ENCODE measurements around the gene CCR7. TPM values are rescaled to one million over a fixed set of nuclear protein-coding genes. Genes with fewer than 3 reads are reported as not detected.

The CCR7 gene
- total and polyA plus RNA-seq, 2 donors (not counting 1 experiment from before 2014, with no cell fraction given): 116 to 481 TPM

DNA sequence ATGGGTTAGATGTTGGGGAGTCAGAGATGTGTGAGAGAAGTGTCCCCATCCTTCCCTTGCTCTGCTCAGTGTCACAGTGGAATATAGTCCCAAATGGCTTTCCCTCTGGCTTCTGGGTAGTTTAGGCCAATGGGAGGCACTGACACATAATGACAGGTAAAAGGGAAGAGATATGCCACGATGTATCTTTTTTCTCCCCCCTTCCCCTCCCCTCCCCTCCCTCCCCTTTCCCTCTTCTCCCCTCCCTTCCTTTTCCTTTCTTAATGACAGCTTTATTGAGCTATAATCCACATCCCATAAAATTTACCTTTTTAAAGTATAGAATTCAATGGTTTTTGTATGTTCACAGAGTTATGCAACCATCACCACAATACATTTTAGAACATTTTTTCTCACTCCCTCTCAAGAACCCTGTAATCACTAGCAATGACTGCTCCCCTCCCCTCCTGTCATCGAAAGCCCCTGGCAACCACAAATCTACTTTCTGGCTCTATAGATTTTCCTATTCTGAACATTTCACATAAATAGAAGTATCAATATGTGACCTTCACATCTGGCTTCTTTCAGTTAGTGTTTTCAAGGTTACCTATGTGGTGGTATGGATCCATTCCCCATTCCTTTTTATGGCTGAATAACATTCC is 617 bp upstream of the CCR7 start:
- Mint-ChIP-seq H3K4me1 (peaks cover 49% of the 10 kb centered on the region), H3K27ac (peak overlapping the region; percentile 94), H3K4me3 (peak overlapping the region; percentile 92), H3K9me3 (ENCODE audit: insufficient read depth) (peaks cover 1% of the 10 kb centered on the region), H3K27me3 (no peaks in the 10 kb centered on the region)
- Histone ChIP-seq H3K27me3 (replicated peaks in 1 of 4; ENCODE audit: control extremely low read depth in 1 of 4, control insufficient read depth in 3 of 4, insufficient read depth in 4 of 4, low read length in 3 of 4) (no peaks in the 10 kb centered on the region), H3K9ac (ENCODE audit: low read length) (peak overlapping the region; percentile 99), H3K4me1 (ENCODE audit: control insufficient read depth in 2 of 2, insufficient read depth in 2 of 2, low read length in 2 of 2) (peaks cover 51 to 59% of the 10 kb centered on the region in 2 donors), H4K20me1 (ENCODE audit: control insufficient read depth, insufficient read depth, low read length, poor library complexity, severe bottlenecking) (peaks cover 7% of the 10 kb centered on the region), H3K4me2 (replicated peaks; ENCODE audit: low read depth, low read length, poor library complexity, severe bottlenecking) (peak overlapping the region; percentile 88), H3K4me3 (ENCODE audit: control extremely low read depth in 1 of 5, extremely low read depth in 1 of 5, insufficient read depth in 1 of 5, low read depth in 2 of 5, low read length in 4 of 5) (peak overlapping the region; percentile 41 to 90 (median 83)), H2AFZ (ENCODE audit: insufficient read depth, low read depth, low read length, poor library complexity, severe bottlenecking) (peak overlapping the region; percentile 20), H3K27ac (ENCODE audit: low read length in 2 of 2) (peak overlapping the region; percentile 92 to 98), H3K9me3 (ENCODE audit: control extremely low read depth in 1 of 3, control insufficient read depth in 2 of 3, insufficient read depth in 1 of 3, low read length in 2 of 3) (peaks cover 0 to 2% (median 0%) of the 10 kb centered on the region in 3 donors), H3K36me3 (replicated peaks in 1 of 2; ENCODE audit: control extremely low read depth in 1 of 2, control insufficient read depth in 1 of 2, extremely low read depth in 1 of 2, insufficient read depth in 2 of 2, low read length in 1 of 2) (peaks cover 0 to 10% of the 10 kb centered on the region in 2 experiments), H3K79me2 (ENCODE audit: control insufficient read depth, insufficient read depth, low read length) (peaks cover 94% of the 10 kb centered on the region)
- intact Hi-C loops (cut with micrococcal nuclease): loop anchor here (1.0 to 10.0 kb wide), 6 partner anchors 11 to 249 kb away; no protein-coding TSS in a partner anchor
- WGBS (ENCODE audit: insufficient coverage): no CpG with 5 or more reads among the region's 2 CpGs
- no peak for TF ChIP-seq EZH2 (IDR thresholded peaks at IDR 0.05; ENCODE audit: borderline replicate concordance, insufficient read depth, low read depth, low read length, poor library complexity, severe bottlenecking)
- TF ChIP-seq, protein P1, sequence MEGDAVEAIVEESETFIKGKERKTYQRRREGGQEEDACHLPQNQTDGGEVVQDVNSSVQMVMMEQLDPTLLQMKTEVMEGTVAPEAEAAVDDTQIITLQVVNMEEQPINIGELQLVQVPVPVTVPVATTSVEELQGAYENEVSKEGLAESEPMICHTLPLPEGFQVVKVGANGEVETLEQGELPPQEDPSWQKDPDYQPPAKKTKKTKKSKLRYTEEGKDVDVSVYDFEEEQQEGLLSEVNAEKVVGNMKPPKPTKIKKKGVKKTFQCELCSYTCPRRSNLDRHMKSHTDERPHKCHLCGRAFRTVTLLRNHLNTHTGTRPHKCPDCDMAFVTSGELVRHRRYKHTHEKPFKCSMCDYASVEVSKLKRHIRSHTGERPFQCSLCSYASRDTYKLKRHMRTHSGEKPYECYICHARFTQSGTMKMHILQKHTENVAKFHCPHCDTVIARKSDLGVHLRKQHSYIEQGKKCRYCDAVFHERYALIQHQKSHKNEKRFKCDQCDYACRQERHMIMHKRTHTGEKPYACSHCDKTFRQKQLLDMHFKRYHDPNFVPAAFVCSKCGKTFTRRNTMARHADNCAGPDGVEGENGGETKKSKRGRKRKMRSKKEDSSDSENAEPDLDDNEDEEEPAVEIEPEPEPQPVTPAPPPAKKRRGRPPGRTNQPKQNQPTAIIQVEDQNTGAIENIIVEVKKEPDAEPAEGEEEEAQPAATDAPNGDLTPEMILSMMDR (IDR thresholded peaks at IDR 0.05): no peak
- ChIA-PET CTCF (interaction anchor here (0.7 to 25.2 kb wide), 3 partner anchors 10 to 51 kb away, joined by 3 to 634 read pairs (median 4); no protein-coding TSS in a partner anchor), POLR2A (interaction anchor here (0.6 to 7.3 kb wide), 6 partner anchors 11 to 753 kb away, joined by 3 to 132 read pairs (median 6); partner anchors contain the start of gene MSL1)
- no peak for ATAC-seq (ENCODE audit: low read depth)
- peak; percentile 45 for DNase-seq
